ENCODE measurements around the gene MLLT10. TPM values are rescaled to one million over a fixed set of nuclear protein-coding genes. Genes with fewer than 3 reads are reported as not detected.
"Not testable (repeated sequence)": the region's sequence is repeated elsewhere in the genome, so short reads cannot be mapped to it uniquely, and the experiment has no call there.

The MLLT10 gene
- total RNA-seq, 1 donor = 37.6 TPM

- Histone ChIP-seq H3K9me3 (ENCODE audit: low read depth, low read length) (no peaks in the 10 kb centered on the region), H3K27ac (ENCODE audit: low read depth, low read length) (no peak overlapping the region), H4K20me1 (ENCODE audit: insufficient read depth, low read length) (no peaks in the 10 kb centered on the region), H2AFZ (ENCODE audit: low read length) (no peak overlapping the region), H3K79me2 (ENCODE audit: insufficient read depth, low read length) (peaks cover 21% of the 10 kb centered on the region), H3K4me1 (ENCODE audit: insufficient read depth, low read length) (no peaks in the 10 kb centered on the region), H3K27me3 (ENCODE audit: insufficient read depth, low read length) (no peaks in the 10 kb centered on the region), H3K36me3 (ENCODE audit: insufficient read depth, low read length) (peaks cover 11% of the 10 kb centered on the region), H3K4me2 (ENCODE audit: insufficient read depth, low read length) (no peak overlapping the region), H3K4me3 (ENCODE audit: insufficient read depth, low read length) (no peak overlapping the region)
- DNase-seq (ENCODE audit: insufficient read length, low spot score, missing footprints) = no peak
- no peak for TF ChIP-seq CTCF (IDR thresholded peaks at IDR 0.05; ENCODE audit: extremely low read depth, low read depth, low read length)
Observed at GRCh38 chr10:21628023-21628422, 94.0 kb downstream of the MLLT10 start.

GRCh38 chr10:21628645-21629044, 94.6 kb downstream of the MLLT10 start:
- H3K36me3 ChIP-seq (ENCODE audit: insufficient read depth, low read length); H3K9me3 ChIP-seq (ENCODE audit: low read depth, low read length); H3K4me1 ChIP-seq (ENCODE audit: insufficient read depth, low read length); H3K4me3 ChIP-seq (ENCODE audit: insufficient read depth, low read length); H3K4me2 ChIP-seq (ENCODE audit: insufficient read depth, low read length); H3K27me3 ChIP-seq (ENCODE audit: insufficient read depth, low read length); H2AFZ ChIP-seq (ENCODE audit: low read length); H3K27ac ChIP-seq (ENCODE audit: low read depth, low read length); H4K20me1 ChIP-seq (ENCODE audit: insufficient read depth, low read length); DNase-seq (ENCODE audit: insufficient read length, low spot score, missing footprints): not testable (repeated sequence)
- peaks cover 22% of the 10 kb centered on the region for H3K79me2 ChIP-seq (ENCODE audit: insufficient read depth, low read length)

- H3K79me2 ChIP-seq (ENCODE audit: insufficient read depth, low read length) = peaks cover 75% of the 10 kb centered on the region
- DNase-seq (ENCODE audit: insufficient read length, low spot score, missing footprints) = no peak
- H3K9me3 ChIP-seq (ENCODE audit: low read depth, low read length) = no peaks in the 10 kb centered on the region
Observed at GRCh38 chr10:21634599-21635365, 100.8 kb downstream of the MLLT10 start.

DNA sequence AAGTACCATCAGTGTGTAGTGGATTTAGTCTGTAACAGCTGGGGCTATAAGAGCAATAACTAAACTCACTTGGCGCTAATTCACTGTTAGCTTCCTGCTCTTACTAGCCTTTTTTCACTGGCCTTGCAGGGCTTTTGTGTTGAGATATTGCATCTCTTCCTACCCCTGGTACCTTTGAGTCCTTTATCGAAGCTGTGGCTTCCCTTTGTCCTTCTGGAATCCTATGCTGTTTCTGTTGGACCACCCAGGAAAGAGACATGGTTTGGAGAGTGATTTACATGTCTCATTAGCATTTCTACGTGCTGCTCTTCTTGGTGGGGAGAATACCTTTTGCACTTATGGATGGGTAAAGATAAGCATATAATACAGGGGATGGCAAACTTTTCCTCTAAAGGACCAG, 103.8 kb downstream of the MLLT10 start:
- no peaks in the 10 kb centered on the region for H3K27me3 ChIP-seq (ENCODE audit: insufficient read depth, low read length)
- peaks cover 6% of the 10 kb centered on the region for H3K36me3 ChIP-seq (ENCODE audit: insufficient read depth, low read length)
- no peak for DNase-seq (ENCODE audit: insufficient read length, low spot score, missing footprints)
- no peak for TF ChIP-seq CTCF (IDR thresholded peaks at IDR 0.05; ENCODE audit: extremely low read depth, low read depth, low read length)
- no peaks in the 10 kb centered on the region for H3K4me1 ChIP-seq (ENCODE audit: insufficient read depth, low read length)
- H3K4me3 ChIP-seq (ENCODE audit: insufficient read depth, low read length) = no peak overlapping the region
- no peak overlapping the region for H3K4me2 ChIP-seq (ENCODE audit: insufficient read depth, low read length)
- H3K27ac ChIP-seq (ENCODE audit: low read depth, low read length) = no peak overlapping the region
- no peak overlapping the region for H2AFZ ChIP-seq (ENCODE audit: low read length)
- peaks cover 77% of the 10 kb centered on the region for H3K79me2 ChIP-seq (ENCODE audit: insufficient read depth, low read length)
- peaks cover 3% of the 10 kb centered on the region for H4K20me1 ChIP-seq (ENCODE audit: insufficient read depth, low read length)
- no peaks in the 10 kb centered on the region for H3K9me3 ChIP-seq (ENCODE audit: low read depth, low read length)

More at GRCh38 chr10:21634599-21635365, 100.8 kb downstream of the MLLT10 start:
- H2AFZ ChIP-seq (ENCODE audit: low read length) = no peak overlapping the region
- no peaks in the 10 kb centered on the region for H3K27me3 ChIP-seq (ENCODE audit: insufficient read depth, low read length)
- peaks cover 6% of the 10 kb centered on the region for H3K36me3 ChIP-seq (ENCODE audit: insufficient read depth, low read length)
- no peak overlapping the region for H3K4me2 ChIP-seq (ENCODE audit: insufficient read depth, low read length)
- no peak overlapping the region for H3K27ac ChIP-seq (ENCODE audit: low read depth, low read length)
- no peak for TF ChIP-seq CTCF (IDR thresholded peaks at IDR 0.05; ENCODE audit: extremely low read depth, low read depth, low read length)
- H4K20me1 ChIP-seq (ENCODE audit: insufficient read depth, low read length) = peaks cover 1% of the 10 kb centered on the region
- no peak overlapping the region for H3K4me3 ChIP-seq (ENCODE audit: insufficient read depth, low read length)
- no peaks in the 10 kb centered on the region for H3K4me1 ChIP-seq (ENCODE audit: insufficient read depth, low read length)

All from osteoblast (primary cell).